ENCODE data around the gene PAEP.

PAEP gene

DNA sequence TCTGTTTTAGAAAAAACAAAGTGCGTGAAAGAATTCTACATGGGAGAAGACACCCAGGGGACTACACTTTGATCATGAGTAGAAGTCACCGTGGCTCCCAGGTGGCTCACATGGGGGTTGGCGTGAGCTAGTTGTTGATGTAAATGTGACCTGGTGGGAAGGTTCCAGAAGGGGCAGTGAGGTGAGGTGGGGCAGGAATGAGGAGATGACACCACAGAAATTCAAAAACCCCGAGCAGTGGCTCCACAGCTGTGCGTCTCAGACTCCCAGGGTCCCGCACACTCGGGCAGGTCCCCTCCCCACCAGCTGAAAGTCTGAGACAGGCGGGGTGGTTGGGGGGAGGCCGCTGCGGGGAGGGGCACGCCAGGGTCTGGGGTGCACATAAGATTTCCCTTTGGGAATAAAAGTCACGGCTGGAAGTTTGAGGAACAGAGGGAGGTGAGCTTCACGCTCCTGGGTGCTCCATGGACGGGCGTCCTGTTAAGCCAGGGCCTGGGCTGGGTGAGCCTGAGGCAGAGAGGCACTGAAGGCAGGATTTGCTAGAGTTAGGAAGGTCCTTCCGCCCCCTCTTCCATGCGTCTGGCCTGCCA, 47.9 kb downstream of the PAEP start:
- no peaks in the 10 kb centered on the region for H3K36me3 ChIP-seq (ENCODE audit: insufficient read depth, low read depth, low read length)
- no peaks in the 10 kb centered on the region for H3K27me3 ChIP-seq (ENCODE audit: insufficient read depth, low read length)

DNA sequence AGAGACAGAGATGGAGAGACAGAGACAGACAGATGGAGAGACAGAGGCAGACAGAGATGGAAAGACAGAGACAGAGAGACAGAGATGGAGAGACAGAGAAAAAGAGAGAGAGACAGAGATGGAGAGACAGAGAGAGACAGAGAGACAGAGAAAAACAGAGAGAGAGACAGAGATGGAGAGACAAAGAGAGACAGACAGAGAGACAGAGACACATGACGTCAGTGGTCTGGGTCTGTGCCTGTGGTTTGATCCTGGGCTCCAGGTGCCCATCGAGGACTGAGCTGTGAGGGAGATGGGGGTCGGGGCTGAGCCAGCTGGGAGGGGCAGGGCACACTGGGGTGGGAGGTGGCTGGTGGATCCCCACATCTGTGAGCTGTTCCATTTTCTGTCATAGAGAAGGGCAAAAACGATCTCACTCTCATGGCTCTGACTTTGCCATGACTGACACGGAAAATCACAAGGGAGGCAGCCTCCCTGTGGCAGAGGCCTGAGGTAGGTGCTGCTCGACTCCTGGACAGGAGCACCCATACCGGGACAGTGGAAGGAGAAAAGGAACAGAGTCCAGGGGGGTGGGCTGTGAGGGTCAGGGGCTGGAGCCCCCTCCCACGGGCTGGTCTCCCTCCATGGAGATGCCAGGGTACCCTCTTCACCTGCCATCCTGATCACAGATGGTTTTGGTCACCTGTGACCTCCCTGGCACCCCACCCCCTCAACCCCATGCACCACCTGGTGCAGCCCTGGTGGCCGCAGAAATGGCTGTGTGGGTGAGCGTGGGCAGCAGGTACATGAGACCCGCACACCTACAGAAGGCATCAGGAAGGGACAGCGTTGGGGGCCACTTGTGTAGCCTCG, 49.0 kb downstream of the PAEP start:
- Histone ChIP-seq H3K9ac (ENCODE audit: low read depth, low read length) (no peak overlapping the region), H3K4me1 (ENCODE audit: insufficient read depth, low read length) (no peaks in the 10 kb centered on the region), H3K27ac (ENCODE audit: low read length) (no peak overlapping the region), H3K4me3 (ENCODE audit: low read length) (no peak overlapping the region), H3K36me3 (ENCODE audit: insufficient read depth, low read depth, low read length) (no peaks in the 10 kb centered on the region), H3K9me3 (ENCODE audit: insufficient read depth, low read depth, low read length) (no peaks in the 10 kb centered on the region), H3K27me3 (ENCODE audit: insufficient read depth, low read length) (no peaks in the 10 kb centered on the region)

More for the DNA sequence above, 47.9 kb downstream of the PAEP start:
- no peak overlapping the region for H3K27ac ChIP-seq (ENCODE audit: low read length)
- no peak overlapping the region for H3K9ac ChIP-seq (ENCODE audit: low read depth, low read length)
- H3K9me3 ChIP-seq (ENCODE audit: insufficient read depth, low read depth, low read length) = no peaks in the 10 kb centered on the region
- H3K4me1 ChIP-seq (ENCODE audit: insufficient read depth, low read length) = no peaks in the 10 kb centered on the region
- H3K4me3 ChIP-seq (ENCODE audit: low read length) = no peak overlapping the region

DNA sequence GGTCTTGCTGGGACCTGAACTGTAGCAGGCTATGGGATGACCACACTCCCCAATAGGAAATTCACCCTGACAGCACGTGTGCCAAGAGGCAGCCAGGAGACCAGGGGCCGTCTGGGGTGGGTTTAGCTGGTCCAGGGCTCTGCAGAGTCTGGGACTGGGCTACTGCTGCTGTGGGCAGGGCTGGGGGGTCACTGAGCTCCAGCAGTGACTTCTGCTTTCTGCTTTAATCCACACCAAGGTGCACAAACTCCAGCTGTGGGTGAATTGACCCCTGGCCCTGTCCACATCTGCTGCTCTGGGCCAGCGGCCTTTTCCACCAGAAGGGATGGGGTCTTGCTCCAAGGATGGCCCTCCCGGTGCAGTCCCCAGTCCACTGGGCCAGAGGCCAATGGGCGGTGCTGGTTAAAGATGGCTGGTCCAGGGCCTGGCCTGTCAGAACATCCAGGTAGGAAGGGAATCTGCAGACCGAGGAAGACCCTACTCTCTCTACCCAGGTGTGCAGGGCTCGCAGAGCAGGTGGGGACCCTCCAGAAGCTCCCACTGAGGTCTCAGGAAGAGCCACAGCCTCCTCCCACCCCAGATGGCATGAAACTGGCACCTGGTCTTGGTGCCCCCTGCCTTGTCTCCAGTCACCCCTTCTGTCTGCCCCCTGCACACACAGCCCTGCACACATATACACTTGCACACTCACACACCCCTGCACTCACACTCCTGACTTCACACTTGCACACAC, 49.8 kb downstream of the PAEP start:
- H3K4me1 ChIP-seq (ENCODE audit: insufficient read depth, low read length) = no peaks in the 10 kb centered on the region

DNA sequence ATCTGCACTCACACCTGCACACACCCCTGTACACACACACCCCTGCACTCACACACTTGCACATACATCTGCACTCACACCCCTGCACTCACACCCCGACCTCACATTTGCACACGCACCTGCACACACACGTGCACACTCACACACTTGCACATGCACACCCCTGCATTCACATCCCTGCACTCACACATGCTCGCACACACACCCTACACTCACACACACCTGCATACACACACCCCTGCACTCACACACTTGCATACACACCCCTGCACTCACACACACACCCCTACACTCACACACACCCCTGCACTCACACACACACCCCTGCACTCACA, 50.3 kb downstream of the PAEP start:
- no peaks in the 10 kb centered on the region for H3K9me3 ChIP-seq (ENCODE audit: insufficient read depth, low read depth, low read length)
- H3K4me3 ChIP-seq (ENCODE audit: low read length) = no peak overlapping the region
- H3K4me1 ChIP-seq (ENCODE audit: insufficient read depth, low read length) = no peaks in the 10 kb centered on the region
- no peak overlapping the region for H3K27ac ChIP-seq (ENCODE audit: low read length)
- H3K36me3 ChIP-seq (ENCODE audit: insufficient read depth, low read depth, low read length) = no peaks in the 10 kb centered on the region
- H3K9ac ChIP-seq (ENCODE audit: low read depth, low read length) = no peak overlapping the region
- no peaks in the 10 kb centered on the region for H3K27me3 ChIP-seq (ENCODE audit: insufficient read depth, low read length)

More for the DNA sequence above, 49.8 kb downstream of the PAEP start:
- H3K9me3 ChIP-seq (ENCODE audit: insufficient read depth, low read depth, low read length) = no peaks in the 10 kb centered on the region
- H3K27ac ChIP-seq (ENCODE audit: low read length) = no peak overlapping the region
- no peaks in the 10 kb centered on the region for H3K36me3 ChIP-seq (ENCODE audit: insufficient read depth, low read depth, low read length)
- no peaks in the 10 kb centered on the region for H3K27me3 ChIP-seq (ENCODE audit: insufficient read depth, low read length)
- H3K9ac ChIP-seq (ENCODE audit: low read depth, low read length) = no peak overlapping the region
- no peak overlapping the region for H3K4me3 ChIP-seq (ENCODE audit: low read length)

DNA sequence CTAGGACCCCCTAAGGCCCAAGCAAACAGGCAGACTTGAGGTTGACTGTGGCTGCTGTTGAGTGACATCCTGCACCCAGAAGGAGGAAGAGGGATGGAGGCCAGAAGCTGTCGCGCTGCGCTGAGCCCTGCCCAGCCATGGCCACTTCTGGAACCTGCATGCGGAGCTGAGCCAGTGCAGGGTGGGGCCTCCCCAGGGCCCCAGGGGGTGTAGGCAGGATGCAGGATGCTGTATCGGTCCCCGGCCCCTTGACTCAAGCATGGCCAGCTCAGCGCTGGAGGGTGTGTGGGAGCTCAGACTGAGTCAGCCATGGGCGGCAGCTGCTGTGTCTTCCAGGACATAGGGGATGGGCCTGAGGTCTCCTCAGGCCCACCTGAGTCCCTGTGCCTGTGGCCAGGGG, 50.9 kb downstream of the PAEP start:
- no peak overlapping the region for H3K27ac ChIP-seq (ENCODE audit: low read length)
- no peak overlapping the region for H3K4me3 ChIP-seq (ENCODE audit: low read length)
- H3K4me1 ChIP-seq (ENCODE audit: insufficient read depth, low read length) = no peaks in the 10 kb centered on the region
- no peaks in the 10 kb centered on the region for H3K9me3 ChIP-seq (ENCODE audit: insufficient read depth, low read depth, low read length)
- no peak overlapping the region for H3K9ac ChIP-seq (ENCODE audit: low read depth, low read length)
- H3K36me3 ChIP-seq (ENCODE audit: insufficient read depth, low read depth, low read length) = no peaks in the 10 kb centered on the region
- H3K27me3 ChIP-seq (ENCODE audit: insufficient read depth, low read length) = no peaks in the 10 kb centered on the region

DNA sequence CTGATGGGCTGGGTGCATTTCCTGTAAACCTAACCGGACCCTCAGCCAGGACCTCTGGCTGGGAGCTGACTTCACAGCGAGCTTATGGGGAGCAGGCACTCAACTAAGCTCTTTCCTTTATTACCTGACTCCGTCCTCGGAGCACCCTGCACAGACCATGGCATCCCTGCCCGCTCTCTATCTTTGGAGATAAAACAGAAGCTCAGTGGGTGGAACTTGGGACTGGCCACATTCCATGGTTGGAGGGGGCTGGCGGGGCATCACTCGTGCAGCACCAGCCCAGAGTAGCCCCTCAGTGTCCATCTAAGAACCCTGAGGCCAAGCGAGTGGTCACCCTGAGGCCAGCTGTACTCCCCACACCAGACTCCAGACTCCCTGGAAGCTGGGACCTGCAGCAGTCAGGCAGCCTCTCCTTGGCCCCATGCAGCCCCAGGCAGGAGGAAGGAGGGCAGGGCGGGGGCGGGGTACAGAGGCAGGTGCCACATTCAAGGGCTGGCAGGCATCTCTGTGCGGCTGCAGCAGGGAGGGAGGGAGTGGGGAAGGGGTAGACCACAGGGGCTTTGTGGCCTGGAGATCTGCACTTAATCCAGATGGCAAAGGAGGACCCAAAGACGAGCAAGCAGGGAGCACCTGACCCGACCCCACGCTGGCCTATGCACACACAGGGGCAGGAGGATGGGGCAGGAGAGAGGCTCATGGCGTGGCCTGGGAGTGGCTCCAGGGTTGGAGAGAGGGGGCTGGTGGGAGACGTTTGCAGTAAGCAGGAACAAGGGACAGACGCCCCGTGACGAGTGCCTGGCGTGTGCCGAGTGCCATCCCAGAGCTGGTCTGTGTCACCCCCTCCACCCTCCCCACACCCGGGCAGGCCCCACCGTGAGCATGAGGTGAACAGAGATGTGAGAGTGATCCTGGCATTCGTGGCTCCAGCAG, 51.7 kb downstream of the PAEP start:
- Histone ChIP-seq H3K4me3 (ENCODE audit: low read length) (no peak overlapping the region), H3K9ac (ENCODE audit: low read depth, low read length) (no peak overlapping the region), H3K27me3 (ENCODE audit: insufficient read depth, low read length) (no peaks in the 10 kb centered on the region), H3K4me1 (ENCODE audit: insufficient read depth, low read length) (no peaks in the 10 kb centered on the region), H3K36me3 (ENCODE audit: insufficient read depth, low read depth, low read length) (no peaks in the 10 kb centered on the region), H3K27ac (ENCODE audit: low read length) (no peak overlapping the region), H3K9me3 (ENCODE audit: insufficient read depth, low read depth, low read length) (no peaks in the 10 kb centered on the region)

DNA sequence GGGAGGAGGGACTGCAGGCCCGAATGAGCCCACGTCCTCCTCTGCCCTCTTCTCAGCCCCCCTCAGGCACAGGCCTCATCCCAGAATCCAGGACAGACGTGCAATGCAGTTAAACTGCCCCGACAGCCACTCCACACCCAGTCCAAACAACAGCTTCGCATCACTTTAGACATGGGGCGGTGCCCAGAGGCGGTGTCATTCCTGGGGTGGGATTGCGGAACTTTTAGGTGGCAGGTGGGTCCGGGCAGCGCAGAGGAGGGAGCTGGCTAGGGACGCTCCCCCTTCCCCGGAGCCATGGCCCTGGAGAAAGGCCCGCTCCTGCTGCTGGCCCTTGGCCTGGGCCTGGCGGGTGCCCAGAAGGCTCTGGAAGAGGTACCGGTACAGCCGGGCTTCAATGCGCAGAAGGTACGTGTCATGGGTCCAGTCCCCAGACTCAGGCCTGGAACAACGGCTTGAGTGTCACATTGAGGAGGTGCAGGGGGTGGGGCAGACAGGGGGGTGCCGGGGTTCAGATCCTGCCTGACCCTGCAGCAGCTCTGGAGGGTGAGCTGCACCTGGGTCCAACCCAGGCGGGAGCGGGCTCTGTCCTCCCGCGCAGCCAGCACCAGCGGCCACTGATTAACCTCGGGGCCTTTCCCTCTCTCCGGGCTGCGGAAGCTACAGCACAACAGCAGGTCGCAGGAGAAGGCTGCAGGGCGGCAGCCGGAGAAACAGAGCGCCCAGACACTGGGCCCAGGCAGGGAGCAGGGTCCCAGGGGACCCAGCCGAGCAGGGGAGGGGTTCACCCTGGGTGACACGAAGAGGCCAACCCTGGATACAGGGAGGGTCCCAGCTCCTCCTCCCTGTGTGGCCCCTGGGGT, 52.6 kb downstream of the PAEP start:
- Histone ChIP-seq H3K4me1 (ENCODE audit: insufficient read depth, low read length) (no peaks in the 10 kb centered on the region), H3K9ac (ENCODE audit: low read depth, low read length) (no peak overlapping the region), H3K36me3 (ENCODE audit: insufficient read depth, low read depth, low read length) (no peaks in the 10 kb centered on the region), H3K9me3 (ENCODE audit: insufficient read depth, low read depth, low read length) (no peaks in the 10 kb centered on the region), H3K4me3 (ENCODE audit: low read length) (no peak overlapping the region), H3K27ac (ENCODE audit: low read length) (no peak overlapping the region), H3K27me3 (ENCODE audit: insufficient read depth, low read length) (no peaks in the 10 kb centered on the region)

DNA sequence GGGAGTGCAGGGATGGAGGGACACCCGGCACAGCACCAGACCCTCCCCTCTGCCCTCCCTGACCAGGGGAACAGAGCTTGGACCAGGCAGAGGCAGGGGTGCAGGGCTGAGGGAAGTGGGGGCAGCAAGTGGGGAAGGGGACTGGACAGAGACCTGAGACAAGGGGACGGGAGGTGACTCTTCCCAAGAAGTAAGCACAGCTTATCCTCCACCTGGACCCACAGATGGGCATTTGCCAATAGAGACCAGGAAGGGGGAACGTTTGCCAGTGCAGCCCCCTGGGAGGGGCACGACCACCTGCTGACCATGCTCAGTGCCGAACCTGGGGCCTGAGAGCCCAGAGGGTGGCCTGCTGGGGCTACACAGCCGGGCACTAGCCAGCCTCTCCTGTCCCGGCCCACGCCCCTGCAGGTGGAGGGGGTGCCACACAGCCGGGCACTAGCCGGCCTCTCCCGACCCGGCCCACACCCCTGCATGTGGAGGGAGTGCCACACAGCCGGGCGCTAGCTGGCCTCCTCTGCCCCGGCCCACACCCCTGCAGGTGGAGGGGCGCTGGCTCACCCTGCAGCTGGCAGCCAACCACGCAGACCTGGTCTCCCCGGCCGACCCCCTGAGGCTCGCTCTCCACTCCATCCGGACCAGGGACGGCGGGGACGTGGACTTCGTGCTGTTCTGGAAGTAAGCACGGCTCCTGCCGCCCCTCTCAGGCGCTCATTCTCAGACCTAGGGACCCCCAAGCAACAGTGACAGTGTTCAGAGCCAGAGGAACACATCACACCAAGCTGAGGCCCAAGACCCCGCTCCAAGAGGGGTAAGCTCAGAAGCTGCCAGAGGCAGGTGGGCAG, 53.5 kb downstream of the PAEP start:
- H3K36me3 ChIP-seq (ENCODE audit: insufficient read depth, low read depth, low read length) = no peaks in the 10 kb centered on the region
- H3K4me3 ChIP-seq (ENCODE audit: low read length) = no peak overlapping the region
- no peak overlapping the region for H3K9ac ChIP-seq (ENCODE audit: low read depth, low read length)
- H3K9me3 ChIP-seq (ENCODE audit: insufficient read depth, low read depth, low read length) = no peaks in the 10 kb centered on the region
- no peak overlapping the region for H3K27ac ChIP-seq (ENCODE audit: low read length)
- no peaks in the 10 kb centered on the region for H3K27me3 ChIP-seq (ENCODE audit: insufficient read depth, low read length)
- no peaks in the 10 kb centered on the region for H3K4me1 ChIP-seq (ENCODE audit: insufficient read depth, low read length)

DNA sequence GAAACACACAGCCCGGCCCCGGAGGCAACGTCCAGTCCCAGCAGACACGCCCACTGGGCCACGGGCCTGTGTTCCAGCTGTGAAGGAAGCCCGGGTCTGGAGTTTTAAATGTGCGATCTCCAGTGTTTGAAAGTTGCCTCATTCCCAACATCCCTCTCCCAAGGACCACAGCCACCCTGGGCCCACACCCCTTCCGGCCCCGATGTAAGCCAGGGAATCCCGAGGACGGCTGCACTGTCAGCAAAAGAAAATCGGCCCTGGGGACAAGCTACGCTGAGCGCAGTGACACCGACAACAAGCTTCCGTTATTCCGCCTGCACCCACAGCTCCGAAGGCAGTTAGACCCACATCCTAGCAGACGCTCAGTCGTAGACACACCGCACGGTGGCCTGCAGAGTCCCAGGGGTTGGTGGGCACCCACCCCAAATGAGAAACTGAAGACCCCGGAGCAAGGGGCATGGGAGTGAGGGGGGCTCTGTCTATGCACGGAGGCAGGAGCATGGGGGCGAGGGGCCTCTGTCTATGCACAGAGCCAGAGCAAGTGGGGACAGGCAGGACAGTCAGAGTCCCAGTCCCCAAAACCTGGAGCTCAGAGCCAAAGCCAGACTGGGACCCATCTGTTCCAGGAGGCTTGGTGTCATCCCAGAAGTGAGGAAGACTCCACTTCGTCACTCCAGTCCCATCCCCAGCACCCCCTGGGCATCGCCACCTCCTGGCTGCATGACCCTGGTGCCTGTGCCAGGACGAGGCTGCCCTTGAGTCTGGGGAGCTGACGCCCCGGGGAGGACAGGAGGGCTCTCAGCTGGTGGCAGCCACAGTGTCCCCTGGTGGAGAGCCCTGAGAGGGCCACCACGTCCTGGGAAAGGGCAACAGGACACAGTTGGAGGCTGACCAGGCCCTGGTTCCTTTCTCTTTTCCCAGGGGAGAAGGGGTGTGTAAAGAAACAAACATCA, 54.4 kb downstream of the PAEP start:
- Histone ChIP-seq H3K9ac (ENCODE audit: low read depth, low read length) (no peak overlapping the region), H3K27ac (ENCODE audit: low read length) (no peak overlapping the region), H3K4me3 (ENCODE audit: low read length) (no peak overlapping the region), H3K9me3 (ENCODE audit: insufficient read depth, low read depth, low read length) (no peaks in the 10 kb centered on the region), H3K4me1 (ENCODE audit: insufficient read depth, low read length) (no peaks in the 10 kb centered on the region), H3K27me3 (ENCODE audit: insufficient read depth, low read length) (no peaks in the 10 kb centered on the region), H3K36me3 (ENCODE audit: insufficient read depth, low read depth, low read length) (no peaks in the 10 kb centered on the region)

Measured in iPS-20b (cell line).